ENCODE data around the gene COMT.
A peak's percentile ranks its signal among the peaks of the same experiment; 100 is the strongest.

Gene COMT

DNA sequence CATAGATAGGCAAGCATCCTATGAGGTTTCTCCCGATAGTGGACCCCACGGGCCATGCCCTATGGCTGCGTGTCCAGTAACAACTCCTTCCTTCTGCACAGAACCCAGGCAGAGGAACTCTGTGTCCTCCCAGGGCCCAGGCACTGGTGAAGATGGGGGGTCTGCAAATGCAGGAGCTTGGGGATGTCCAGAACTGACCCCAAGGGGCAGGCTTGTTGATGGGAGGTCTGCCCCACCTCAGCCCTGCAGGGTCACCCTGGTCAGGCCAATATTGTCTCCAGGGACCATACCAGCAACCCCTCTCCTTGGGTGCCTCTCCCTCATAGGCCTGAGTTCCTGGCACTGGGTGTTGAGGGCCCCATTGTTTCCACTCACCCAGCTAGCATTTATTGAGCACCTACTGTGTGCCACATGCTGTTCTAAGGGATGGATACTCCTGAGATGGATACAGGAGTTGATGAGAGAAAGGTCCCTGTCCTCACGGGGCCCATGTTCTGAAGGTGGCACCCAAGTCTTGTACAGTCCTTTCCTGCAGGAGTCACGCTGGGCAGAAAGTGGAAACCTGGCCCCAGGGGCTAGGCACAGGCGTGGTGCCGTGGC lies 26.4 kb downstream of the COMT start:
- no peak for DNase-seq (ENCODE audit: insufficient read length, low spot score)
- no peak for FAIRE-seq

GRCh38 chr22:19968450-19968891 lies 26.9 kb downstream of the COMT start:
- no peak for DNase-seq (ENCODE audit: insufficient read length, low spot score)
- no peak for FAIRE-seq

DNA sequence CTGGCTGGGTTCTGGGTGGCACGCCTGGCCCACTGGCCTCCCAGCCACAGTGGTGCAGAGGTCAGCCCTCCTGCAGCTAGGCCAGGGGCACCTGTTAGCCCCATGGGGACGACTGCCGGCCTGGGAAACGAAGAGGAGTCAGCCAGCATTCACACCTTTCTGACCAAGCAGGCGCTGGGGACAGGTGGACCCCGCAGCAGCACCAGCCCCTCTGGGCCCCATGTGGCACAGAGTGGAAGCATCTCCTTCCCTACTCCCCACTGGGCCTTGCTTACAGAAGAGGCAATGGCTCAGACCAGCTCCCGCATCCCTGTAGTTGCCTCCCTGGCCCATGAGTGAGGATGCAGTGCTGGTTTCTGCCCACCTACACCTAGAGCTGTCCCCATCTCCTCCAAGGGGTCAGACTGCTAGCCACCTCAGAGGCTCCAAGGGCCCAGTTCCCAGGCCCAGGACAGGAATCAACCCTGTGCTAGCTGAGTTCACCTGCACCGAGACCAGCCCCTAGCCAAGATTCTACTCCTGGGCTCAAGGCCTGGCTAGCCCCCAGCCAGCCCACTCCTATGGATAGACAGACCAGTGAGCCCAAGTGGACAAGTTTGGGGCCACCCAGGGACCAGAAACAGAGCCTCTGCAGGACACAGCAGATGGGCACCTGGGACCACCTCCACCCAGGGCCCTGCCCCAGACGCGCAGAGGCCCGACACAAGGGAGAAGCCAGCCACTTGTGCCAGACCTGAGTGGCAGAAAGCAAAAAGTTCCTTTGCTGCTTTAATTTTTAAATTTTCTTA lies 27.8 kb downstream of the COMT start:
- FAIRE-seq = no peak
- no peak for DNase-seq (ENCODE audit: insufficient read length, low spot score)

DNA sequence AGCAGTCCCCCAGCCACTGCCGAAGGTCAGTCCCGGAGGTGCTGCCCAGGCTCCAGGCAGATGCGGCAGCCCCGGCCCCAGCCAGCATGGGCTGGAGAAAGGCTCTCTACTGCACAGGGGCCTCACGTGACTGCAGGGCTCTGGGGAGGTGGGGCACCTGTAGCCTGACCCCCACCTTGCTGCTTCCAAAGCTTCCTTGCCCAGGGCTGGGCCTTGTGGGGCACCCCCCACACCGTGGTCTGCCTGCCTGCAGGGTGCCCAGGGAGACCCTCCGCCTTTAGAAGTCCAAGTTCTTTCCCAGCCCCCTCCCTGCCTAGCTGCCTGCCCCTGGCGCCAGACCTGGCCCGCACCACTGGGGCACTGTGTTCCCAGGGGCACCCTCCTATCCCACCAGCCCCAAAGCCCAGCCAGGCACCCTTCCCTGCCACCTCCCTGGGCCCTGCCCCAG lies 28.5 kb downstream of the COMT start:
- DNase-seq (ENCODE audit: insufficient read length, low spot score) (no peak), FAIRE-seq (no peak)

DNA sequence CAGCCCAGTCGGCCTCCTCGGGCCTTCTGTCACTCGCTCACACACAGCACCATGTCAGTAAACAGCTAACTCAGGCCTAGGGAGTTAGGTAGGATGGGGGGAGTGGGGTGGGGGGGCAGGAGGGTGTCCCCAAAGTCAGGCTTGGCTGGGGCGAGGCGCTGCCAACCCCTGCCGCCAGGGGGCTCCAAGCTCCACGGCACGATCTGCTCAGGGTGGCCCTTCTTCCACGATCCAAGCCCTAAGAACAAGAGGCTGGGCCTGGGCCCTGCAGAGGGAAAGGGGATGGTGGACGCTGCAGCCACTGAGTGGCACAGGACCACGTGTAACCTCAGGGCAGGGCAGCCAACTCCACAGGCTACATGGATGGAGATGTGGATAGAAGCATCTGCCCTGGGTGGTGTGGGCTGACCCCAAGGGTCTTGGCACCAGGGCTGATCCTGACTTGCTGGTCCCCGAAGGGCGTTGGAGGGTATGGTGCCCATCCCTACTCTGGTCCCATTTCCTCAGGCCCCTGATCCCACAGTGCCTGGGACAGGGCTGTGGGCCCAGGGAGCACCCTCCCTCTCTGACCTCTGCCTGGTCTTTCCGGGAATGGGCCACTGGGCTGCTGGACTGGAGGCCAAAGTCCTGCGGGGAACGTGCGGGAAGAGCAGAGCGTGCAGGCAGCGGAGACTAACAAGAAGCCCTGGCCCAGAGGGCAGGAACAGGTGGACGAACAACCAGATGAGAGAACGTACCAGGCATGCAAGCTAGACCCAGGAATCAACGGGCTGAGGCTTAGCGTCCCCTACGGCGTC lies 29.1 kb downstream of the COMT start:
- DNase-seq (ENCODE audit: insufficient read length, low spot score) = peak; percentile 95
- FAIRE-seq = no peak

DNA sequence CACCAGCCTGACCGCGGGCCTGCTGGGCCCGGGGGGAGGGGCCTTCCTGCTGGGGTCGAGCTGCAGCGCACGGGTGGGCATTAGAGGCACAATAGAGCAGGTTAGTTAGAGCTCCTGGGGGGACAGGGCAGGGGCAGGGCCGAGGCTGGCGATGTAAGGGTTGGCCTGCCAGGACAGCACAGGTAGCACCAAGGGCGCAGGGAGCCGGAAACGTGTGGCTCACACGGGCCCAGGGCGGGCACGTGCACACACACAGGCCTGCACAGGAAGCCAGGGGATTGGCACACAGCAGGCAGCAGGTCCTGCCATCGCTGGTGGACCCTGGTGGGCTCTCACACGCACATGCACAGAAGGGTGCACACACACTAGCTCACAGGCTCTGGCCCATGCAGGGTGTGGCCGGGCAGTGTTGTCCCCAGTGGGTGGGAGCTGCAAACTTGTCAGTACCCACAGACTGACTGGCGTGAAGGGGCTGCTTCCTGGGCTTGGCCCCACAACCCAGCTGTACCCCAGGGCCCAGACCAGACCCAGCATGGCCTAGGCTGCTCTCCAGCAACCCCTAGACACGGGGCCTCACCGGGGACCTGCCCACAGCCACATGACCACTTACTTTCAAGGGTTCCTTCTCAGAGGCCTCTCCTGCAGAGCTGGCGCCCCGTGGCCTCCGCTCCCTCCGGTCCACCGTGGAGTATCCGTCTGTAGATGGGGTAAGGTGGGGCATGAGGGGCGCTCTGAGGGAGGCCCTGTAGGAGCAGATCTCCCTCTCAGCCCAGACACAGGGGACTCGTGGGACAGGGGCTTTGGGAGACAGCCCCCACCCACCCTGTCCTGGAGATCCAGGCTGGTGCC lies 29.9 kb downstream of the COMT start:
- FAIRE-seq = no peak

GRCh38 chr22:19972251-19972650 lies 30.7 kb downstream of the COMT start:
- DNase-seq (ENCODE audit: insufficient read length, low spot score) (no peak), FAIRE-seq (no peak)

More for the DNA sequence above, 29.9 kb downstream of the COMT start:
- DNase-seq (ENCODE audit: insufficient read length, low spot score) = no peak

DNA sequence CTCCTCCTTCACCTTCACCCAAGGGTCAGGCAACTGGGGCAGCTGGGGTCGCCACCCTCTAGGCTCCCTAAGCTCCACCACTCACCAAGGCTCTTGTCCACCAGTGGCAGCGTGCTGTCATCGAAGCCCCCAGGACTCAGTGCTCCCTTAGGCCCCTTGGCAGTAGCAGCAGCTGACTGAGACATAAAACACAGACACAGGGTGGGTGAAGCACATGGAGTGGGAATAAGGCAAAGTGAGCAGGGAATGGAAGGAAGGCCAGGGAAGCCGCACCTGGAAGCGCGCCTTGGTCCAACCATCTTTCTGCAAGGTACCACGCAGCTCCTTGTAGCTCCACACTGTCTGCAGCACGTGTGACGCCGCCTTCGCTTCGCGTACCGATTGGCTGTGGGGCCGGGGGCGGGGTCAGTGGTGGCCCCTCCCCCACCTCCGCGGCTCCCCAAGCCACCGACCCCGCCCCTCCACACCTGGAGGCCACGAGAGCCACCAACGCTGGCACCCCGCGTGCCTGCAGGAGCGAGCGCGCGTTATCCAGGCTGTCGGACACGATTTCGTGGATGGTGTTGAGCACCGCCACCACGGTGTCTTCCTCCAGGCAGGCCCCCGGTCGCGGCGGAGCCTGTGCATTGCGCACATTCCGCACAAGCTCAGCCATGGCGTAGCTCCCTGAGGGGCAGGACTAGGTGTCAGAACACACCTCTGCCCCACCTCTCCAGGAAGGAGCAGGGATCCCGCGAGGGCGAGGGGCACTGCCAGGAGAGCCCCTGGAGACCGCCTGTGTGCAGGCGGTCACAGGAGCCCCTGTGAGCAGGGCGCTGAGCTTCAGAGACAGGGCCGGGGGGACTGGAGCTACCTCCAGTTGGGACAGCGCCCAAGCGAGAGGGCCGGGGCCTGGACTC lies 31.3 kb downstream of the COMT start:
- FAIRE-seq = no peak
- DNase-seq (ENCODE audit: insufficient read length, low spot score) = no peak

DNA sequence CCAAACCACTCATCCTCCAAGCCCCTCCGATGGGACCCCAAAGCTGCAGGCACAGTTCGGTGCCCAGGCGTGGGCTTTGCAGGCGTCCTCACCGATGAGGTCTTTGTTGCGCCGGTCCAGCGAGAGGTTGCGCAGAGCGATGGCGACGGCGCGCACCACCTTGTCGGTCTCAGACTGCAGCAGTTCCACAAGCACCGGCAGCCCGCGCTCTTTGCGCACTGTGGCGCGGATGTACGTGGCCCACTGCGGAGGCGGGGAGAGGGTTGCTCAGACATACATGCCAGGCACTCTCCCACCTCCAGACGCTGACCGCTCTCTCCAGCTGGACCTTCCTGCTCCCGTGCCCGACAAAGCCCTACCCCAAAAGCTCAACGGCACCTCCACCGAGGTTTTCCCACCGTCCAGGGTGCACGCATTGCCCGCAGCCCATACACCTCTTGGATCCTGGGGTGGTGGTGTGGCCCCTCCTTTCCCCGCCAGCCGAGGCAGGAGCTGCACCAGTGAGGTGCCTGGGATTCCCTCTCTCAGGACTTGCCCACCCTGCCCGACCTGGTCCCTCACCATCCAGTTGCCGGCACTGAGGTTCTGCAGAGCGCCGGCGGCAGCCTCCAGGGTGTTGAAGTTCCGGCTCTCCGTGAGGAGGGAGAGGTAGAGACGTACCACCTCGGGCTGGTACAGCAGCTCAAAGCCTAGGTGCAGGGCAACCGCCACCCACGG lies 32.1 kb downstream of the COMT start:
- FAIRE-seq (no peak), DNase-seq (ENCODE audit: insufficient read length, low spot score) (no peak)

GRCh38 chr22:19974268-19974861 lies 32.8 kb downstream of the COMT start:
- FAIRE-seq = peak; percentile 18
- DNase-seq (ENCODE audit: insufficient read length, low spot score) = peak; percentile 86

GRCh38 chr22:19974935-19975706 lies 33.5 kb downstream of the COMT start:
- FAIRE-seq (no peak), DNase-seq (ENCODE audit: insufficient read length, low spot score) (no peak)

DNA sequence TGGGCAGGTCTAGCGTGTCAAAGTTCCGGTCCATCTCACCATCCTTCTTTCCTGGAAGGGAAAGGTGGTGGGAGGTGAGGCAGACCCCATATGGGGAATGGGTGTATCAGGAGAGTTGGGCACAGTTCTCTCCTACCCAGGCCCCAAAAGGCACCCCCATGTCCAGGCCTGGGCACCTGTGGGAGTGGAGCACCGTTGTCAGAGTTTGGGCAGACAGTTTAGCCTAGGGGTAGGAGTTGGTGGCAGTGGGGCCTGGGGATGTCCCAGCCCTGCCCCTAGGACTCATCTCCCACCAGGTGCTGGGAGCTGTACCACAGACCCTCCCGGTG lies 34.1 kb downstream of the COMT start:
- no peak for DNase-seq (ENCODE audit: insufficient read length, low spot score)

DNA sequence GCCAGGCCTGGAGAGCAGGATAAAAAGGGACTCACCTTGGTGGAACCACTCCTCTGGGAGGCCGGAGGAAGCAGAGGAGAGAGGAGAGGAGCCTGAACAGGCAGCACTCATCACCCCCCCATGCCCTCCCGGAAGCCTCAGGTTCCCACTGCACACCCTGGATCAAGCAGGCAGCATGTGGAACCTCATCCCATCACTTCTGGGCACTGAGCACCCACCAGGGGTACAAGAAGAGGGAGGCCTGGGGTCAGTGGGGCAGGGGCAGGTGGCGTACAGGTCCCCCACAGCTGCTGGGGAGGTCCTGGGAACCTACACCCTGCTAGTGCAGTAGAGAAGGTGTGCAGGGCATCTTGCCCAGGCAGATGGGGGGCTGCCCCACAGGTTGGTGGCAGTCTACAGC lies 35.1 kb downstream of the COMT start:
- DNase-seq (ENCODE audit: insufficient read length, low spot score) = no peak
- no peak for FAIRE-seq

More for the DNA sequence above, 34.1 kb downstream of the COMT start:
- no peak for FAIRE-seq

DNA sequence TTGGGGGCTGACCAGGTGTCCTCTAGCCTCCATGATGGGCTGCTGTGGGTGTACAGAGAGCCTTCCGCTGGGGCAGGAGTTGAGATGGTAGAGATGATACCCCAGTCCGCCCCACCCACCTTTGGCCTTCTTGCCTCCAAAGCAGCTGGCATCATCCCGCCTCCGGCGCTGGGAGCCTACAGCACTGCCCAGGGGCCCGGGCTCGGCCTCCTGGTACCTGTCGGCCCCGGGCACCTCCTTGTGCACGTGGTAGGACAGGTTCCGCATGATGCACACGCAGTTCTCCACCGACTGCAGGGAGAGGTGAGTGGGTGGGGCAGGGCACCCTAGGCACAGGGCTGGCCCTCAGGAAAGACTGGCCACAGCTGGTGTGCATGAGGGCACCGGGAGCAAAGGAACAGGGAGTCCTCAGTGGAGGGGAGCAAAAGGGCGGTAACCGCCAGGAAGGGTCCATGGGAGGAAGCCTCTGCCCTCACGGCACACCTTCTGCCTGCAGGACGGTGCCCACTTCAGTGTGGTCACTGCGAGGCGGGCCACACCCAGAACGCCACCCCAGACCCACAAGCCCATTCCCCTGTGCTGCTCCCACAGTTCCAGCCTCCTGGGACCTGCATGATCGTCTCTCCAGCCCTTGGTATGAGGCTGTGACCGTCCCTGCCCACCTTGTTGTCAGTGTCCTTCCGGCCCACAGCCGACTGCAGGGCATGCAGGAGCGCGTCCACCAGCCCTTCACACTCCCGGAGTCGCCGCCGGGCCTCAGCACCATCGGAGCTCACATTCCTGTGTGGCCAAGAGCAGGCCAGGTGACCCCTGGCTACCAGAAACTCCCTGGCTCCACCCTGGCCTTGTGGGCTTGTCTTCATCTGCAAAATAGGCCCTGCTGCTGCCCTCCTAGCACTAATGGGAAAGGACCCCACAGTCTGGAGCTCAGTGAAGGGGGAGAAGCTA lies 36.0 kb downstream of the COMT start:
- DNase-seq (ENCODE audit: insufficient read length, low spot score) = no peak
- FAIRE-seq = no peak

DNA sequence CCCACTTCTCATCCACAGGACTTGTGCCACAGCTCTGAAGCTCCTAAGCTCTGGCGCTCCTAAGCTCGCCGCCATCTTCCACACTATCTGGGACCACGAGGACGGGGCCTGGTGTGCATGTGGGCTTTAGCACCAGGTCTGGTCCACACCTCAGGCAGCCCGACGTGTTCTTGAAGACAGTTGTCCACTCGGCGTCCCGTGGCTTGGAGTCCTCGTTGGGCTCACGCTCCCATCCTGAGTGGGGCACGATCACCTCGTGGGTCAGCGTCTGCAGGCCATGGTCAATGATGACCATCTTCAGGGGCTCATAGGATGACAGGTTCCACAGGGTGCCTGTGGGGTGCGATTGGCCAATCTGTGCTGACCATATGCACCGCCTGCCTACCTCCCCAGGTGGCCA lies 37.2 kb downstream of the COMT start:
- no peak for DNase-seq (ENCODE audit: insufficient read length, low spot score)
- FAIRE-seq = no peak

- no peak for DNase-seq (ENCODE audit: insufficient read length, low spot score)
- no peak for FAIRE-seq
These were observed 38.3 kb downstream of the COMT start for GRCh38 chr22:19979712-19980493.
